Measurements from ENCODE around the gene UNC5C. TPM values are rescaled to one million over a fixed set of nuclear protein-coding genes. Genes with fewer than 3 reads are reported as not detected.

Gene UNC5C
- total RNA-seq, 1 donor from 2014 or later, result 0.70 TPM

GRCh38 chr4:95360256-95360903 is 188.4 kb downstream of the UNC5C start:
- Mint-ChIP-seq H3K27me3 (ENCODE audit: unreplicated experiment) (peaks cover 11% of the 10 kb centered on the region), H3K27ac (ENCODE audit: unreplicated experiment) (no peak overlapping the region)

GRCh38 chr4:95358421-95358820 is 190.4 kb downstream of the UNC5C start:
- peaks cover 10% of the 10 kb centered on the region for H3K4me1 Mint-ChIP-seq (ENCODE audit: unreplicated experiment)
- TF ChIP-seq, protein P1, sequence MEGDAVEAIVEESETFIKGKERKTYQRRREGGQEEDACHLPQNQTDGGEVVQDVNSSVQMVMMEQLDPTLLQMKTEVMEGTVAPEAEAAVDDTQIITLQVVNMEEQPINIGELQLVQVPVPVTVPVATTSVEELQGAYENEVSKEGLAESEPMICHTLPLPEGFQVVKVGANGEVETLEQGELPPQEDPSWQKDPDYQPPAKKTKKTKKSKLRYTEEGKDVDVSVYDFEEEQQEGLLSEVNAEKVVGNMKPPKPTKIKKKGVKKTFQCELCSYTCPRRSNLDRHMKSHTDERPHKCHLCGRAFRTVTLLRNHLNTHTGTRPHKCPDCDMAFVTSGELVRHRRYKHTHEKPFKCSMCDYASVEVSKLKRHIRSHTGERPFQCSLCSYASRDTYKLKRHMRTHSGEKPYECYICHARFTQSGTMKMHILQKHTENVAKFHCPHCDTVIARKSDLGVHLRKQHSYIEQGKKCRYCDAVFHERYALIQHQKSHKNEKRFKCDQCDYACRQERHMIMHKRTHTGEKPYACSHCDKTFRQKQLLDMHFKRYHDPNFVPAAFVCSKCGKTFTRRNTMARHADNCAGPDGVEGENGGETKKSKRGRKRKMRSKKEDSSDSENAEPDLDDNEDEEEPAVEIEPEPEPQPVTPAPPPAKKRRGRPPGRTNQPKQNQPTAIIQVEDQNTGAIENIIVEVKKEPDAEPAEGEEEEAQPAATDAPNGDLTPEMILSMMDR (IDR thresholded peaks at IDR 0.05), result no peak
- H3K36me3 Mint-ChIP-seq (ENCODE audit: unreplicated experiment), result no peaks in the 10 kb centered on the region
- H3K4me3 Mint-ChIP-seq (ENCODE audit: unreplicated experiment), result no peak overlapping the region
- peaks cover 11% of the 10 kb centered on the region for H3K27me3 Mint-ChIP-seq (ENCODE audit: unreplicated experiment)
- H3K9me3 Mint-ChIP-seq (ENCODE audit: unreplicated experiment), result no peaks in the 10 kb centered on the region
- no peak overlapping the region for H3K27ac Mint-ChIP-seq (ENCODE audit: unreplicated experiment)
- no peak for DNase-seq (ENCODE audit: extremely low spot score, unreplicated experiment)

More at GRCh38 chr4:95360256-95360903, 188.4 kb downstream of the UNC5C start:
- no peak for DNase-seq (ENCODE audit: extremely low spot score, unreplicated experiment)
- peaks cover 10% of the 10 kb centered on the region for H3K4me1 Mint-ChIP-seq (ENCODE audit: unreplicated experiment)
- H3K36me3 Mint-ChIP-seq (ENCODE audit: unreplicated experiment), result no peaks in the 10 kb centered on the region
- TF ChIP-seq, protein P1 (IDR thresholded peaks at IDR 0.05), result no peak
- H3K9me3 Mint-ChIP-seq (ENCODE audit: unreplicated experiment), result no peaks in the 10 kb centered on the region
- no peak overlapping the region for H3K4me3 Mint-ChIP-seq (ENCODE audit: unreplicated experiment)

- no peaks in the 10 kb centered on the region for H3K27me3 Mint-ChIP-seq (ENCODE audit: unreplicated experiment)
- peaks cover 7% of the 10 kb centered on the region for H3K4me1 Mint-ChIP-seq (ENCODE audit: unreplicated experiment)
- no peak overlapping the region for H3K4me3 Mint-ChIP-seq (ENCODE audit: unreplicated experiment)
- no peak overlapping the region for H3K27ac Mint-ChIP-seq (ENCODE audit: unreplicated experiment)
- no peaks in the 10 kb centered on the region for H3K9me3 Mint-ChIP-seq (ENCODE audit: unreplicated experiment)
- DNase-seq (ENCODE audit: extremely low spot score, unreplicated experiment), result no peak
- H3K36me3 Mint-ChIP-seq (ENCODE audit: unreplicated experiment), result no peaks in the 10 kb centered on the region
- TF ChIP-seq, protein P1 (IDR thresholded peaks at IDR 0.05), result no peak
Measured at GRCh38 chr4:95355021-95355420, 193.8 kb downstream of the UNC5C start.

DNA sequence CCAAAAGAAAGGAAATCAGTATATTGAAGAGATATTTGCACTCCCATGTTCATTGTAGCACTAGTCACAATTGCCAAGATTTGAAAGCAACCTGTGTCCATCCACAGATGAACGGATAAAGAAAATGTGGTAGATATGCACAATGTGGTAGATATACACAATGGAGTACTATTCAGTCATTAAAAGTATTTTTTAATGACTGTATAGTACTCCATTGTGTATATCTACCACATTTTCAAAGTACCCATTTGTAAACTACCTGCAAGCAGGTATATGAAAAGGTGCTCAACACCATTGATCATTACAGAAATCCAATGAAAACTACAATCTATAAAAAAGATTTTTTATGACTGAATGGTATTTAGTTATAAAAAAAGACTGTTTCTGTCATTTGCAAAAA is 200.4 kb downstream of the UNC5C start:
- TF ChIP-seq, protein P1 (IDR thresholded peaks at IDR 0.05), result no peak

DNA sequence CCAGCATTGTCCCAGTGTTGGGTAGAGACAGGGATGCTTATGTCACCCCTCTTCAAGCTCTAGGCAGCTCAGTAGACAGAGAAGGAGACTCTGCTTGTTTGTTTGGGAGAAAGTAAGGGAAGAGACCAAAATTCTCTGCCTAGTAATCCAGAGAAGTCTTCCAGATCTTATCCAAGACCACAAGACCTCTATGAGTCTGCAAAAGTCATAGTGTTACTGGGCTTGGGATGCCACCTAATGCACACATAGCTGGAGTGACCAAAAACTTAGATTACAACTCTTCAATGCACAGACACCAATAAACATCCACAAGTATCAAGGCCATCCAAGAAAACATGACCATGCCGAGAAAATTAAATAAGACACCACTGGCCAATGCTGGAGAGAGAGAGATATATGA is 205.5 kb downstream of the UNC5C start:
- TF ChIP-seq, protein P1 (IDR thresholded peaks at IDR 0.05), result no peak
- H3K27me3 Mint-ChIP-seq (ENCODE audit: unreplicated experiment), result no peaks in the 10 kb centered on the region
- H3K4me3 Mint-ChIP-seq (ENCODE audit: unreplicated experiment), result no peak overlapping the region
- peaks cover 39% of the 10 kb centered on the region for H3K9me3 Mint-ChIP-seq (ENCODE audit: unreplicated experiment)
- H3K27ac Mint-ChIP-seq (ENCODE audit: unreplicated experiment), result no peak overlapping the region
- no peaks in the 10 kb centered on the region for H3K4me1 Mint-ChIP-seq (ENCODE audit: unreplicated experiment)
- no peak for DNase-seq (ENCODE audit: extremely low spot score, unreplicated experiment)
- H3K36me3 Mint-ChIP-seq (ENCODE audit: unreplicated experiment), result peaks cover 7% of the 10 kb centered on the region

More for the DNA sequence above, 200.4 kb downstream of the UNC5C start:
- H3K27ac Mint-ChIP-seq (ENCODE audit: unreplicated experiment), result no peak overlapping the region
- peaks cover 7% of the 10 kb centered on the region for H3K36me3 Mint-ChIP-seq (ENCODE audit: unreplicated experiment)
- no peak overlapping the region for H3K4me3 Mint-ChIP-seq (ENCODE audit: unreplicated experiment)
- H3K4me1 Mint-ChIP-seq (ENCODE audit: unreplicated experiment), result no peaks in the 10 kb centered on the region
- H3K9me3 Mint-ChIP-seq (ENCODE audit: unreplicated experiment), result peaks cover 37% of the 10 kb centered on the region
- DNase-seq (ENCODE audit: extremely low spot score, unreplicated experiment), result no peak
- H3K27me3 Mint-ChIP-seq (ENCODE audit: unreplicated experiment), result no peaks in the 10 kb centered on the region

Data from osteocyte (in vitro differentiated cells).